ENCODE data around the gene PTOV1. TPM values are rescaled to one million over a fixed set of nuclear protein-coding genes. Genes with fewer than 3 reads are reported as not detected.

PTOV1 gene
- total and polyA plus RNA-seq, 10 of the 15 experiments (the other 5 are each of a cell fraction or from before 2014, with no cell fraction given): 3.2 to 83.5 (median 22.3) TPM

GRCh38 chr19:49850487-49851342 is at the start of gene PTOV1 (continued):
- TF ChIP-seq ZNF687 (IDR thresholded peaks at IDR 0.05): 0 out of 2 replicates have a peak, but pooled peaks have one; percentile 45
- no peak for TF ChIP-seq MYB (IDR thresholded peaks at IDR 0.05; ENCODE audit: borderline replicate concordance, low read depth, low read length)
- no peak for TF ChIP-seq IRF5 (IDR thresholded peaks at IDR 0.05; ENCODE audit: borderline replicate concordance)
- no peak for TF ChIP-seq MEF2A (IDR thresholded peaks at IDR 0.05; ENCODE audit: insufficient read depth, low read depth, low read length)
- TF ChIP-seq IRF3 (IDR thresholded peaks at IDR 0.05): no peak
- no peak for TF ChIP-seq FOS (IDR thresholded peaks at IDR 0.05; ENCODE audit: borderline replicate concordance, extremely low read depth, insufficient read length)

Measured in GM12878 (cell line).